Measurements from ENCODE around the gene CYP8B1. TPM values are rescaled to one million over a fixed set of nuclear protein-coding genes. Genes with fewer than 3 reads are reported as not detected.

Gene CYP8B1
- polyA plus RNA-seq, 1 donor (not counting 4 experiments of a cell fraction or from before 2014, with no cell fraction given): not detected

GRCh38 chr3:42843713-42844411 is 31.8 kb downstream of the CYP8B1 start:
- peaks cover 7% of the 10 kb centered on the region for H3K27me3 ChIP-seq (ENCODE audit: control insufficient read depth, extremely low read depth, insufficient read depth, low read length)
- H4K20me1 ChIP-seq (ENCODE audit: control insufficient read depth, extremely low read depth, insufficient read depth, low read length): no peaks in the 10 kb centered on the region
- no peaks in the 10 kb centered on the region for H3K9me3 ChIP-seq (ENCODE audit: control insufficient read depth, low read depth, low read length)
- no peak for FAIRE-seq
- dilution Hi-C loops (cut with MboI; ENCODE audit: extremely low pct_ligation_motif_present, low sequenced_read_pairs): no loop called here
- no peak overlapping the region for H2AFZ ChIP-seq (ENCODE audit: control insufficient read depth, low read length)
- H3K9ac ChIP-seq (ENCODE audit: control insufficient read depth, extremely low read depth, insufficient read depth, low read length): no peak overlapping the region
- H3K79me2 ChIP-seq (ENCODE audit: control insufficient read depth, insufficient read depth, low read length): no peaks in the 10 kb centered on the region
- H3K36me3 ChIP-seq (ENCODE audit: control insufficient read depth in 2 of 2, extremely low read depth in 1 of 2, insufficient read depth in 2 of 2, low read length in 2 of 2): no peaks in the 10 kb centered on the region
- H3K4me1 ChIP-seq (ENCODE audit: control insufficient read depth, extremely low read depth, insufficient read depth, low read length): no peaks in the 10 kb centered on the region
- no peak overlapping the region for H3K4me3 ChIP-seq (ENCODE audit: control insufficient read depth in 2 of 3, extremely low read depth in 1 of 3, insufficient read depth in 2 of 3, low read depth in 1 of 3, low read length in 3 of 3)
- no peaks in the 10 kb centered on the region for H3K9me1 ChIP-seq (ENCODE audit: control insufficient read depth, extremely low read depth, insufficient read depth, low read length)
- no peak for DNase-seq (ENCODE audit: low read depth, low spot score)
- H3K4me2 ChIP-seq (ENCODE audit: control insufficient read depth, extremely low read depth, insufficient read depth, low read depth, low read length): no peak overlapping the region
- TF ChIP-seq EZH2 (IDR thresholded peaks at IDR 0.05; ENCODE audit: low read length) (no peak), CTCF (optimal IDR thresholded peaks at IDR 0.05 in 1 of 3, IDR thresholded peaks at IDR 0.05 in 1 of 3, conservative IDR thresholded peaks at IDR 0.05 in 1 of 3; ENCODE audit: extremely low read depth in 1 of 3, insufficient read depth in 2 of 3, low read length in 3 of 3) (no peak)
- H3K27ac ChIP-seq (ENCODE audit: control insufficient read depth, insufficient read depth, low read length): no peak overlapping the region

- Histone ChIP-seq H3K4me2 (ENCODE audit: control insufficient read depth, extremely low read depth, insufficient read depth, low read depth, low read length) (no peak overlapping the region), H4K20me1 (ENCODE audit: control insufficient read depth, extremely low read depth, insufficient read depth, low read length) (no peaks in the 10 kb centered on the region), H3K27me3 (ENCODE audit: control insufficient read depth, extremely low read depth, insufficient read depth, low read length) (peaks cover 7% of the 10 kb centered on the region), H3K4me3 (ENCODE audit: control insufficient read depth in 2 of 3, extremely low read depth in 1 of 3, insufficient read depth in 2 of 3, low read depth in 1 of 3, low read length in 3 of 3) (no peak overlapping the region), H3K4me1 (ENCODE audit: control insufficient read depth, extremely low read depth, insufficient read depth, low read length) (no peaks in the 10 kb centered on the region), H3K79me2 (ENCODE audit: control insufficient read depth, insufficient read depth, low read length) (no peaks in the 10 kb centered on the region), H3K9me1 (ENCODE audit: control insufficient read depth, extremely low read depth, insufficient read depth, low read length) (no peaks in the 10 kb centered on the region), H3K9me3 (ENCODE audit: control insufficient read depth, low read depth, low read length) (no peaks in the 10 kb centered on the region), H2AFZ (ENCODE audit: control insufficient read depth, low read length) (no peak overlapping the region), H3K36me3 (ENCODE audit: control insufficient read depth in 2 of 2, extremely low read depth in 1 of 2, insufficient read depth in 2 of 2, low read length in 2 of 2) (no peaks in the 10 kb centered on the region), H3K27ac (ENCODE audit: control insufficient read depth, insufficient read depth, low read length) (no peak overlapping the region), H3K9ac (ENCODE audit: control insufficient read depth, extremely low read depth, insufficient read depth, low read length) (no peak overlapping the region)
- dilution Hi-C loops (cut with MboI; ENCODE audit: extremely low pct_ligation_motif_present, low sequenced_read_pairs): no loop called here
- FAIRE-seq: no peak
- DNase-seq (ENCODE audit: low read depth, low spot score): no peak
- TF ChIP-seq CTCF (optimal IDR thresholded peaks at IDR 0.05 in 1 of 3, IDR thresholded peaks at IDR 0.05 in 1 of 3, conservative IDR thresholded peaks at IDR 0.05 in 1 of 3; ENCODE audit: extremely low read depth in 1 of 3, insufficient read depth in 2 of 3, low read length in 3 of 3) (no peak), EZH2 (IDR thresholded peaks at IDR 0.05; ENCODE audit: low read length) (no peak)
These were observed 34.3 kb downstream of the CYP8B1 start for GRCh38 chr3:42841332-42841731.

Data from keratinocyte (primary cell).